ENCODE data around the gene ANKRD42.

- TF ChIP-seq REST (IDR thresholded peaks at IDR 0.05; ENCODE audit: unreplicated experiment), result no peak
- no peak for TF ChIP-seq CTCF (conservative IDR thresholded peaks at IDR 0.05; ENCODE audit: low read depth in 2 of 2)
- TF ChIP-seq ETS1 (IDR thresholded peaks at IDR 0.05), result no peak
- no peak for TF ChIP-seq EZH2phosphoT487 (IDR thresholded peaks at IDR 0.05; ENCODE audit: unreplicated experiment)
- TF ChIP-seq POLR2AphosphoS5 (IDR thresholded peaks at IDR 0.05; ENCODE audit: low read depth), result no peak
- no peak for TF ChIP-seq EZH2 (IDR thresholded peaks at IDR 0.05; ENCODE audit: low read depth, unreplicated experiment)
- TF ChIP-seq ZNF331 (CRISPR knock-in tag; IDR thresholded peaks at IDR 0.05; ENCODE audit: low read depth), result no peak
These were observed 91.7 kb downstream of the ANKRD42 start for GRCh38 chr11:83285151-83285770.

Measured in GM23338 (cell line).